WERI-Rb-1 (cell line): ENCODE data around the gene MSANTD1.
"Not testable (repeated sequence)": the region's sequence is repeated elsewhere in the genome, so short reads cannot be mapped to it uniquely, and the experiment has no call there.

ENCODE experiments used
- DNase-seq: peaks from one replicate; pipeline ENCODE4 v3.0.0-alpha.2; 2020
- H3K27ac ChIP-seq: fragments of 250-450 bp; sonication (Bioruptor Pico); 2 replicates; pipeline ENCODE4 v1.5.1; 2020; ENCODE audit warnings: mild to moderate bottlenecking, moderate library complexity
- H3K27me3 ChIP-seq: fragments of 250-450 bp; sonication (Bioruptor Pico); 2 replicates; pipeline ENCODE4 v1.5.1; 2021; ENCODE audit warnings: mild to moderate bottlenecking, low read depth, moderate library complexity; ENCODE audit not compliant: insufficient read depth, severe bottlenecking
- H3K36me3 ChIP-seq: fragments of 250-450 bp; sonication (Bioruptor Pico); 2 replicates; pipeline ENCODE4 v1.5.1; 2020; ENCODE audit warnings: mild to moderate bottlenecking, moderate library complexity
- H3K4me3 ChIP-seq: 2 replicates; pipeline ENCODE4 v1.5.1; 2011; ENCODE audit warnings: low read depth, mild to moderate bottlenecking, control low read depth, low read length
- H3K9me3 ChIP-seq: fragments of 250-450 bp; sonication (Bioruptor Pico); 2 replicates; pipeline ENCODE4 v1.5.1; 2021; ENCODE audit warnings: mild to moderate bottlenecking, moderate library complexity; ENCODE audit not compliant: severe bottlenecking
- TF ChIP-seq, protein P1 (sequence below): IDR thresholded peaks from 2 replicates; pipeline ENCODE4 v1.5.1; 2011; ENCODE audit warnings: low read depth, mild to moderate bottlenecking, control low read depth, inconsistent platforms, low read length

The MSANTD1 gene

GRCh38 chr4:3295837-3296624, 47.1 kb downstream of the MSANTD1 start:
- no peak for DNase-seq
- TF ChIP-seq, protein P1, sequence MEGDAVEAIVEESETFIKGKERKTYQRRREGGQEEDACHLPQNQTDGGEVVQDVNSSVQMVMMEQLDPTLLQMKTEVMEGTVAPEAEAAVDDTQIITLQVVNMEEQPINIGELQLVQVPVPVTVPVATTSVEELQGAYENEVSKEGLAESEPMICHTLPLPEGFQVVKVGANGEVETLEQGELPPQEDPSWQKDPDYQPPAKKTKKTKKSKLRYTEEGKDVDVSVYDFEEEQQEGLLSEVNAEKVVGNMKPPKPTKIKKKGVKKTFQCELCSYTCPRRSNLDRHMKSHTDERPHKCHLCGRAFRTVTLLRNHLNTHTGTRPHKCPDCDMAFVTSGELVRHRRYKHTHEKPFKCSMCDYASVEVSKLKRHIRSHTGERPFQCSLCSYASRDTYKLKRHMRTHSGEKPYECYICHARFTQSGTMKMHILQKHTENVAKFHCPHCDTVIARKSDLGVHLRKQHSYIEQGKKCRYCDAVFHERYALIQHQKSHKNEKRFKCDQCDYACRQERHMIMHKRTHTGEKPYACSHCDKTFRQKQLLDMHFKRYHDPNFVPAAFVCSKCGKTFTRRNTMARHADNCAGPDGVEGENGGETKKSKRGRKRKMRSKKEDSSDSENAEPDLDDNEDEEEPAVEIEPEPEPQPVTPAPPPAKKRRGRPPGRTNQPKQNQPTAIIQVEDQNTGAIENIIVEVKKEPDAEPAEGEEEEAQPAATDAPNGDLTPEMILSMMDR, result no peak
- Histone ChIP-seq H3K27ac (no peak overlapping the region), H3K9me3 (no peaks in the 10 kb centered on the region), H3K4me3 (no peak overlapping the region), H3K27me3 (no peaks in the 10 kb centered on the region), H3K36me3 (peaks cover 12% of the 10 kb centered on the region; the same call in 1 of the 2 replicates)

GRCh38 chr4:3296651-3297050, 47.7 kb downstream of the MSANTD1 start:
- H3K27ac ChIP-seq, result no peak overlapping the region
- TF ChIP-seq, protein P1, result no peak
- DNase-seq, result no peak
- no peak overlapping the region for H3K4me3 ChIP-seq
- peaks cover 12% of the 10 kb centered on the region; the same call in 1 of the 2 replicates for H3K36me3 ChIP-seq
- H3K9me3 ChIP-seq, result no peaks in the 10 kb centered on the region
- H3K27me3 ChIP-seq, result no peaks in the 10 kb centered on the region

- peaks cover 12% of the 10 kb centered on the region; the same call in 1 of the 2 replicates for H3K36me3 ChIP-seq
- H3K27ac ChIP-seq, result no peak overlapping the region
- TF ChIP-seq, protein P1, result no peak
- no peaks in the 10 kb centered on the region for H3K9me3 ChIP-seq
- no peaks in the 10 kb centered on the region for H3K27me3 ChIP-seq
- H3K4me3 ChIP-seq, result no peak overlapping the region
- no peak for DNase-seq
Observed at GRCh38 chr4:3297066-3297859, 48.3 kb downstream of the MSANTD1 start.

GRCh38 chr4:3299122-3299975, 50.4 kb downstream of the MSANTD1 start:
- H3K4me3 ChIP-seq, result no peak overlapping the region
- TF ChIP-seq, protein P1, result no peak
- H3K27me3 ChIP-seq, result no peaks in the 10 kb centered on the region
- no peak for DNase-seq
- H3K9me3 ChIP-seq, result no peaks in the 10 kb centered on the region
- H3K36me3 ChIP-seq, result peaks cover 12% of the 10 kb centered on the region; the same call in 1 of the 2 replicates
- no peak overlapping the region for H3K27ac ChIP-seq

DNA sequence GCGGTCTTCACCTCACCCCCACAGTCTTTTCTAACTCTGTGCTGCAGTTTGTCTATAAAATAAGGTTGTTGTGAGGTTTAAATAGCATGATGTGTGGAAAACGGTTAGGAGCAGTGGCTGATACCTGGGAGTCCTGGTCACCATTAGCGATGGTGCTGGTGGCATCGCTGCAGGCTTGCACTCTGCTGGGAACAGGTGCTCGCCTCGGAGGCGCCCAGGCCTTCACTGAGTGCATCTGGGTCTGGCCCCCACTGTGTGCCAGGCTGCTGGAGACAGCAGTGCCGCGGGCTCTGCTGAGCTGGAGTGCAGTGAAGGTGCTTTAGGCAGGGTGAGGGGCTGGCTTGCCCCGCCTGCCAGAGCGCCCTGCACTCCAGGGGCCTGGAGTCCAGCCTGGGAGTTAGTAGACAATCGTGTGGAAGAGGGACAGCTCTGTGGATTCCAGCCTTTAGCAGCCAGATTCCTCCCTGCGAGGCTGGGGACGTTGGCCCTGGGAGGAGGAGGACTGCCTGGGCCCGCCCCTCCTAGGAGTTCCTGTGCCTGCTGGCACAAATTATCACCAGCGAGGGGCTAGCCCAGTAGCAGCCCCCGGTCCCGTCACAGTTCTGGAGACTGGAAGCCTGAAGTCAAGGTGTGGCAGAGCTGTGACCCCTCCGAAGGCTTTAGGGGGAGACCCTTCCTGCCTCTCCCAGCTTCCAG, 51.2 kb downstream of the MSANTD1 start:
- Histone ChIP-seq H3K9me3 (no peaks in the 10 kb centered on the region), H3K36me3 (peaks cover 9% of the 10 kb centered on the region; the same call in 1 of the 2 replicates), H3K27ac (no peak overlapping the region), H3K27me3 (no peaks in the 10 kb centered on the region), H3K4me3 (no peak overlapping the region)
- TF ChIP-seq, protein P1, result no peak
- DNase-seq, result no peak

GRCh38 chr4:3300882-3301281, 51.9 kb downstream of the MSANTD1 start:
- H3K27me3 ChIP-seq, H3K4me3 ChIP-seq, H3K36me3 ChIP-seq: not testable (repeated sequence)

More at GRCh38 chr4:3300882-3301281, 51.9 kb downstream of the MSANTD1 start:
- not testable (repeated sequence) for H3K27ac ChIP-seq, DNase-seq, H3K9me3 ChIP-seq
